Activated CD4-positive, alpha-beta T cell treated with anti-CD3 and anti-CD28 coated beads, Interleukin-2, amount 50 U/mL, for 48 hours (primary cell): ENCODE results near the gene GRID1.

ENCODE experiments used
- DNase-seq, 2 experiments: peaks; one replicate each; pipeline ENCODE4 v3.0.0-alpha.2; 2020

GRID1 gene

GRCh38 chr10:86017841-86018734, 348.5 kb downstream of the GRID1 start:
- DNase-seq = no peak

- DNase-seq = no peak
Observed at GRCh38 chr10:86013568-86013967, 353.0 kb downstream of the GRID1 start.

GRCh38 chr10:86007171-86007570, 359.4 kb downstream of the GRID1 start:
- DNase-seq = no peak

GRCh38 chr10:86004337-86004736, 362.3 kb downstream of the GRID1 start:
- no peak for DNase-seq

- DNase-seq = no peak
Observed at GRCh38 chr10:86003201-86003621, 363.4 kb downstream of the GRID1 start.

- no peak for DNase-seq
Observed at GRCh38 chr10:86001521-86001920, 365.1 kb downstream of the GRID1 start.

- DNase-seq = no peak
Observed at GRCh38 chr10:85997544-85997943, 369.1 kb downstream of the GRID1 start.

GRCh38 chr10:85995791-85996190, 370.8 kb downstream of the GRID1 start:
- peak; percentile 11 to 30 for DNase-seq

GRCh38 chr10:85993840-85994507, 372.6 kb downstream of the GRID1 start:
- DNase-seq = no peak

- DNase-seq = no peak
Observed at GRCh38 chr10:85993140-85993539, 373.5 kb downstream of the GRID1 start.

GRCh38 chr10:85992324-85992723, 374.3 kb downstream of the GRID1 start:
- no peak for DNase-seq

- DNase-seq = no peak
Observed at GRCh38 chr10:85986777-85987176, 379.8 kb downstream of the GRID1 start.

GRCh38 chr10:85983051-85983450, 383.5 kb downstream of the GRID1 start:
- DNase-seq = no peak

- DNase-seq = no peak
Observed at GRCh38 chr10:85979598-85979997, 387.0 kb downstream of the GRID1 start.

GRCh38 chr10:85978566-85979358, 387.8 kb downstream of the GRID1 start:
- no peak for DNase-seq

GRCh38 chr10:85977642-85978041, 389.0 kb downstream of the GRID1 start:
- DNase-seq = no peak

GRCh38 chr10:85976267-85976793, 390.3 kb downstream of the GRID1 start:
- no peak for DNase-seq

- DNase-seq = no peak
Observed at GRCh38 chr10:85971494-85971893, 395.1 kb downstream of the GRID1 start.

GRCh38 chr10:85967594-85967993, 399.0 kb downstream of the GRID1 start:
- no peak for DNase-seq

- DNase-seq = no peak
Observed at GRCh38 chr10:85961479-85962067, 405.0 kb downstream of the GRID1 start.

- DNase-seq = no peak
Observed at GRCh38 chr10:85961073-85961472, 405.5 kb downstream of the GRID1 start.

GRCh38 chr10:85959239-85959638, 407.4 kb downstream of the GRID1 start:
- DNase-seq = no peak

GRCh38 chr10:85950921-85951320, 415.7 kb downstream of the GRID1 start:
- no peak for DNase-seq
